Body of pancreas (tissue), 4 donors: ENCODE measurements around the gene SGCE.

Source experiments
- POLR2A ChIP-seq, 3 donors: fragments of 450-650 bp; IDR thresholded peaks; one replicate each; pipeline ENCODE4 v1.6.1; 2016; ENCODE audit warnings: antibody characterized with exemption in 3 of 3, mild to moderate bottlenecking in 2 of 3
- TF ChIP-seq, protein P1 (sequence below), 7 experiments: fragments of 450-650 bp in 4 of 7; fragments of 200-600 bp in 3 of 7; sonication (generic) in 3 of 7; IDR thresholded peaks; one replicate each; pipeline ENCODE4 v1.5.1; 2016 to 2019; ENCODE audit warnings: antibody characterized with exemption in 7 of 7

DNA sequence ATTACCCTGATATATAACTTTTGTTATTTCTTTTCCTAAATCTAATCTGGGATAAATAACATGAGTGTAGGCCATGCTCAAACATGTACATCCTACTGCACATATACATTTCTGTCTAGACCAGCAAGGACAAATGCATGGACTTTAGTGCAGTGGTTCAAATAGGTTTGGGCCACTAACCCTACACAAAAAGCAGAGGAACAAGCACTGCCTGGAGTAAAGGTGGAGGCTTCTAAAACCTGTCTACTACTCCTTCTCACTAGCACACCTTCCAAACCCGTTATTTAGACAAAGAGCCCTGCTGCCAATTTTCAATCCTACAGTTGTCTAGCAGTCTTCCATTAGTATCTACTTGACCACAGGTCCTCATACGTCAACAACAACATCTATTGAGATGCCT, 34.8 kb downstream of the SGCE start:
- no peak for TF ChIP-seq POLR2A (IDR thresholded peaks at IDR 0.05)
- TF ChIP-seq, protein P1, sequence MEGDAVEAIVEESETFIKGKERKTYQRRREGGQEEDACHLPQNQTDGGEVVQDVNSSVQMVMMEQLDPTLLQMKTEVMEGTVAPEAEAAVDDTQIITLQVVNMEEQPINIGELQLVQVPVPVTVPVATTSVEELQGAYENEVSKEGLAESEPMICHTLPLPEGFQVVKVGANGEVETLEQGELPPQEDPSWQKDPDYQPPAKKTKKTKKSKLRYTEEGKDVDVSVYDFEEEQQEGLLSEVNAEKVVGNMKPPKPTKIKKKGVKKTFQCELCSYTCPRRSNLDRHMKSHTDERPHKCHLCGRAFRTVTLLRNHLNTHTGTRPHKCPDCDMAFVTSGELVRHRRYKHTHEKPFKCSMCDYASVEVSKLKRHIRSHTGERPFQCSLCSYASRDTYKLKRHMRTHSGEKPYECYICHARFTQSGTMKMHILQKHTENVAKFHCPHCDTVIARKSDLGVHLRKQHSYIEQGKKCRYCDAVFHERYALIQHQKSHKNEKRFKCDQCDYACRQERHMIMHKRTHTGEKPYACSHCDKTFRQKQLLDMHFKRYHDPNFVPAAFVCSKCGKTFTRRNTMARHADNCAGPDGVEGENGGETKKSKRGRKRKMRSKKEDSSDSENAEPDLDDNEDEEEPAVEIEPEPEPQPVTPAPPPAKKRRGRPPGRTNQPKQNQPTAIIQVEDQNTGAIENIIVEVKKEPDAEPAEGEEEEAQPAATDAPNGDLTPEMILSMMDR (IDR thresholded peaks at IDR 0.05): no peak
